Skeletal muscle tissue (tissue), 4 donors: ENCODE data around the gene GRID1. TPM values are rescaled to one million over a fixed set of nuclear protein-coding genes. Genes with fewer than 3 reads are reported as not detected.
A peak's percentile ranks its signal among the peaks of the same experiment; 100 is the strongest.

Experiments
- H3K27ac ChIP-seq: one replicate; pipeline ENCODE4 v1.7.0; 2013; ENCODE audit warnings: mild to moderate bottlenecking, low read depth, low read length, inconsistent platforms
- H3K27me3 ChIP-seq, 3 donors: one replicate each; pipeline ENCODE4 v1.7.0; 2013; ENCODE audit warnings: low read length in 3 of 3; ENCODE audit not compliant: control insufficient read depth in 3 of 3, insufficient read depth in 3 of 3
- H3K36me3 ChIP-seq, 3 donors: one replicate each; pipeline ENCODE4 v1.7.0; 2013; ENCODE audit warnings: low read length in 3 of 3; ENCODE audit not compliant: control insufficient read depth in 3 of 3, insufficient read depth in 3 of 3
- H3K4me1 ChIP-seq, 3 donors: one replicate each; pipeline ENCODE4 v1.7.0; 2013; ENCODE audit warnings: low read length in 3 of 3, mild to moderate bottlenecking in 3 of 3; ENCODE audit not compliant: control insufficient read depth in 3 of 3, insufficient read depth in 3 of 3
- H3K4me3 ChIP-seq, 3 donors: one replicate each; pipeline ENCODE4 v1.7.0; 2013; ENCODE audit warnings: low read length in 3 of 3
- H3K9ac ChIP-seq, 3 donors: one replicate each; pipeline ENCODE4 v1.7.0; 2013; ENCODE audit warnings: low read length in 3 of 3, mild to moderate bottlenecking in 3 of 3, moderate library complexity in 2 of 3, low read depth in 1 of 3
- H3K9me3 ChIP-seq, 3 donors: one replicate each; pipeline ENCODE4 v1.7.0; 2013; ENCODE audit warnings: low read length in 3 of 3; ENCODE audit not compliant: control insufficient read depth in 3 of 3
- total RNA-seq: library from RNA; depleted of rRNA; stranded (reverse); fragments of >200 nt; gene quantifications from one replicate; pipeline ENCODE4 v1.2.3, GENCODE V29; 2014
- donor health status: Osteomylitis.

Gene GRID1
- total RNA-seq, 1 donor from 2014 or later: 2.1 TPM

GRCh38 chr10:86262688-86263181 is 103.9 kb downstream of the GRID1 start:
- no peaks in the 10 kb centered on the region for H3K36me3 ChIP-seq
- H3K4me1 ChIP-seq: peaks cover 0 to 4% (median 0%) of the 10 kb centered on the region in 3 donors
- no peak overlapping the region for H3K27ac ChIP-seq
- peaks cover 24 to 37% (median 26%) of the 10 kb centered on the region in 3 donors for H3K27me3 ChIP-seq
- peaks cover 0 to 2% (median 0%) of the 10 kb centered on the region in 3 donors for H3K9me3 ChIP-seq
- H3K4me3 ChIP-seq: peak overlapping the region in 2 of 3 donors; percentile 1 to 22
- no peak overlapping the region for H3K9ac ChIP-seq

GRCh38 chr10:86261941-86262687 is 104.5 kb downstream of the GRID1 start:
- peak overlapping the region in 1 of 3 donors; percentile 22 for H3K4me3 ChIP-seq
- peaks cover 0 to 2% (median 0%) of the 10 kb centered on the region in 3 donors for H3K9me3 ChIP-seq
- H3K4me1 ChIP-seq: peaks cover 0 to 4% (median 0%) of the 10 kb centered on the region in 3 donors
- H3K27me3 ChIP-seq: peaks cover 23 to 33% (median 26%) of the 10 kb centered on the region in 3 donors
- H3K36me3 ChIP-seq: no peaks in the 10 kb centered on the region
- H3K9ac ChIP-seq: no peak overlapping the region
- no peak overlapping the region for H3K27ac ChIP-seq

- H3K9ac ChIP-seq: no peak overlapping the region
- H3K4me1 ChIP-seq: peaks cover 0 to 4% (median 0%) of the 10 kb centered on the region in 3 donors
- H3K27me3 ChIP-seq: peaks cover 20 to 30% (median 26%) of the 10 kb centered on the region in 3 donors
- H3K4me3 ChIP-seq: no peak overlapping the region
- no peaks in the 10 kb centered on the region for H3K36me3 ChIP-seq
- no peak overlapping the region for H3K27ac ChIP-seq
- H3K9me3 ChIP-seq: peaks cover 0 to 2% (median 0%) of the 10 kb centered on the region in 3 donors
Measured at GRCh38 chr10:86261470-86261869, 105.1 kb downstream of the GRID1 start.

GRCh38 chr10:86260564-86260963 is 106.0 kb downstream of the GRID1 start:
- H3K4me3 ChIP-seq: no peak overlapping the region
- H3K27me3 ChIP-seq: peaks cover 20 to 30% (median 22%) of the 10 kb centered on the region in 3 donors
- peaks cover 0 to 2% (median 0%) of the 10 kb centered on the region in 3 donors for H3K9me3 ChIP-seq
- no peak overlapping the region for H3K27ac ChIP-seq
- H3K4me1 ChIP-seq: peaks cover 0 to 4% (median 0%) of the 10 kb centered on the region in 3 donors
- no peaks in the 10 kb centered on the region for H3K36me3 ChIP-seq
- H3K9ac ChIP-seq: no peak overlapping the region

- Histone ChIP-seq H3K4me1 (peaks cover 0 to 4% (median 0%) of the 10 kb centered on the region in 3 donors), H3K36me3 (no peaks in the 10 kb centered on the region), H3K27me3 (peaks cover 20 to 27% (median 22%) of the 10 kb centered on the region in 3 donors), H3K4me3 (no peak overlapping the region), H3K9me3 (peaks cover 0 to 2% (median 0%) of the 10 kb centered on the region in 3 donors), H3K27ac (no peak overlapping the region), H3K9ac (no peak overlapping the region)
Measured at GRCh38 chr10:86259901-86260562, 106.6 kb downstream of the GRID1 start.

- Histone ChIP-seq H3K9me3 (peaks cover 0 to 2% (median 0%) of the 10 kb centered on the region in 3 donors), H3K36me3 (no peaks in the 10 kb centered on the region), H3K9ac (no peak overlapping the region), H3K4me3 (no peak overlapping the region), H3K27me3 (peaks cover 11 to 20% (median 14%) of the 10 kb centered on the region in 3 donors), H3K4me1 (peaks cover 0 to 4% (median 0%) of the 10 kb centered on the region in 3 donors), H3K27ac (no peak overlapping the region)
Measured at GRCh38 chr10:86258941-86259340, 107.7 kb downstream of the GRID1 start.

- Histone ChIP-seq H3K27ac (no peak overlapping the region), H3K9me3 (peaks cover 0 to 2% (median 0%) of the 10 kb centered on the region in 3 donors), H3K27me3 (peaks cover 9 to 17% (median 14%) of the 10 kb centered on the region in 3 donors), H3K4me3 (no peak overlapping the region), H3K9ac (no peak overlapping the region), H3K36me3 (no peaks in the 10 kb centered on the region), H3K4me1 (peaks cover 0 to 4% (median 0%) of the 10 kb centered on the region in 3 donors)
Measured at GRCh38 chr10:86258499-86258898, 108.1 kb downstream of the GRID1 start.

- H3K36me3 ChIP-seq: no peaks in the 10 kb centered on the region
- peaks cover 0 to 4% (median 0%) of the 10 kb centered on the region in 3 donors for H3K4me1 ChIP-seq
- no peak overlapping the region for H3K27ac ChIP-seq
- H3K4me3 ChIP-seq: no peak overlapping the region
- H3K27me3 ChIP-seq: peaks cover 3 to 10% (median 8%) of the 10 kb centered on the region in 3 donors
- H3K9me3 ChIP-seq: no peaks in the 10 kb centered on the region
- H3K9ac ChIP-seq: no peak overlapping the region
Measured at GRCh38 chr10:86257683-86258082, 108.9 kb downstream of the GRID1 start.

- Histone ChIP-seq H3K27ac (no peak overlapping the region), H3K4me1 (no peaks in the 10 kb centered on the region), H3K36me3 (no peaks in the 10 kb centered on the region), H3K4me3 (no peak overlapping the region), H3K9ac (no peak overlapping the region), H3K27me3 (peaks cover under 1 to 4% (median 3%) of the 10 kb centered on the region in 3 donors), H3K9me3 (no peaks in the 10 kb centered on the region)
Measured at GRCh38 chr10:86256690-86257315, 109.8 kb downstream of the GRID1 start.
